HG03066 (cell line): ENCODE results near the gene CSNK1G1.
"Not testable (repeated sequence)": the region's sequence is repeated elsewhere in the genome, so short reads cannot be mapped to it uniquely, and the experiment has no call there.

ENCODE experiments used
- ATAC-seq: cut with Tn5 transposase; IDR thresholded peaks from one replicate; pipeline ENCODE4 v1.9.1; 2021; ENCODE audit warnings: low read depth; ENCODE audit not compliant: unreplicated experiment

The CSNK1G1 gene

DNA sequence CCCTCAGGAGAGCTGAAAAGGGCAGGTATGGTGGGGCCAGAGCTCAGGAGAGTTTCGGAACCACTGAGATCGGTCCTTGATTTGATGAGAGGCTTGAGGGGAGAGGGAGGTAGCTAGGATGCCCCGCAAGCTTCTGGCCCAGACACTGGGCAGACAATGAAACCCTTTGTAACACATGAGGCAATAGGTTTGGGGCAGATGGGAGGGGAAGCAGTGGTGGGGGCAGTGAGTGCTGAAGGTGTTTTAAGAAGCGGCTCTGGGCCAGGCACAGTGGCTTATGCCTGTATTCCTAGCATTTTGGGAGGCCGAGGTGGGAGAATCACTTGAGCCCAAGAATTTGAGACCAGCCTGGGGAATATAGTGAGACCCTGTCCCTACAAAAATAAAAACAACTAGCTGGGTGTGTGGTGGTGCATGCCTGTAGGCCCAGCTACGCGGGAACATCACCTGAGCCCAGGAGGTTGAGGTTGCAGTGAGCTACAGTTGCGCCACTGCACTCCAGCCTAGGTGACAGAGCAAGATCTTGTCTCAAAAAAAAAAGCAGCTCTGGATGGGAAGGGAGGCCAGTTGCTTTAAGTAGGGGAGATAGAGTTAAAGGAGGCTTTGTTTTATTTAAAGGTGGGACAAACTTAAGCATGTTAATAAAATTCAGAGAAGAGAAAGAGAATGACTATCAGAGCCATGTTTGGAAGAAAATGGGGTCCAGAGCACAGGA is 214.0 kb downstream of the CSNK1G1 start:
- ATAC-seq = no peak

DNA sequence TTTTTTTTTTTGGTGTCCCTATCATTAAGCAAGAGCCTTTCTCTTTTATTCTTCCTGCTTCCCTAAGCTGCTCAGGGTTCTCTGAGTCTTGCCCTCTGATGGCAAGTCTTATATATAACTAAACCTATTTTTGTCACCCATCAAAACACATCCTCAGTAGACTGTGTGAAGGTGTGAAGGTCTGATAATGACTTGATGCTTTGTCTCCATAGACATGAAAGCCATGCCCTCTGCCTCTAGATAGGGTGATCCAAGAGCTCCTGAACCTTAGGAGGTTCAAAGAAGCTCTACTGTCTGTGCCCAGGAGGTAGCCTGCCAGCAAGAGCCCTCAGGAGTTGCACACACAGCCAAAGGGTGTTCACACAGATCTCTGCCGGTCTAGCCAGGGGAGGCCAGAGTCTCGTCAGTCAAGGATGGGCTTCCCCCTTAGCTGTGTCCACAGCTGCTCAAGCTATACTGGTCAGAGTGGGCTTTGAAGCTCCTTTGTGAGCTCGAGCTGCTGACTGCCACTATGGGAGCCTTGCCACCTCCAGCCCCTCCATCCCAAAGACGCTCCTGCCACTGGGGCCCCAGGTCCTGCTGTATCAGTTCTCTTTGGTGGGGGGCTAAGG is 217.5 kb downstream of the CSNK1G1 start:
- no peak for ATAC-seq

DNA sequence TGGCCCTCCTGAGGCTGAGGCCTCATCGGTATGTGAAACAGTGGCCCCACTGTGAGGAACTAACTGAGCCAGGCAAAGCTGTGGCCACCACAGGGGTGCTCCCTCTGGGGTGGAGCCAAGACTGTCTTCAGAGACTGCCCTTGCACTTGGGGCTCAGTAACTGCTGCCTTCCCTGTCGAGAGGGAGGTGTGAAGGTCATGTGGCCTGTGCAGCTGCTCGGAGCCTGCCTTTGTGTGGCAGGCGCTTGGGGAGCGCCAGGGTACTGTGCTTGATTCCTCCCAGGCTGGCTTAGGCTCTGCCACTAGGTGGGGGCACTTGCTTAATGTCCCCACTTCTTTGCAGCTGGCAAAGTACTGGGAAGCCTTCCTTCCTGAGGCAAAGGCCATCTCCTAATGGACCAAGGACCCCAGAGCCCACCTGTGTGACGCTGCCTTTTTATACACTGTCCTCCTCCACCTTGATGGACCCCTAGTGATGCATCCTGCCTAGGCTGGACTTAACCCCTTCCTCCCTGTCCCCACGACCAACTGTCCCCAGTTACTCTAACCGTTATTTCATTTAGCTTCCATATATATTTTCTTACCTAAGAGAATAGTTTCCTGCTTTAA is 218.6 kb downstream of the CSNK1G1 start:
- ATAC-seq = no peak

DNA sequence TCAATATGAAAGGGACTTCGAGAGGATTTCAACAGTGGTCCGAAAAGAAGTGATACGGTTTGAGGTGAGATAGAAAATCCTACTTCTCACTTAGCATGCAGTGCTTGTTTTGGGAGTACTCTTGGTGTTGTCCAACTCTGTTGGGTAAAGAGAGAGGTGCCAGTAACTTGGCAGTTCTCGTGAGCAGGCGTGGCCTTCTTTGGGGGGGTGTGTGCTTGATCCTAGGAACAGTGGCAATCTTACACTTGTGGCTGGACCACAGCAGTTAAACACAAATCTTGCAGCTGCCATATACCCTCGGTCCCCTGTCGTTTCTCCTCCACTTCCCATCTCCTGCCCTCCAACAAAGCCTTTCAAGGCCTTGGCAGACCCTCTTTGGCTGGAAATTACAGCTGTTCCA is 219.6 kb downstream of the CSNK1G1 start:
- ATAC-seq = no peak

DNA sequence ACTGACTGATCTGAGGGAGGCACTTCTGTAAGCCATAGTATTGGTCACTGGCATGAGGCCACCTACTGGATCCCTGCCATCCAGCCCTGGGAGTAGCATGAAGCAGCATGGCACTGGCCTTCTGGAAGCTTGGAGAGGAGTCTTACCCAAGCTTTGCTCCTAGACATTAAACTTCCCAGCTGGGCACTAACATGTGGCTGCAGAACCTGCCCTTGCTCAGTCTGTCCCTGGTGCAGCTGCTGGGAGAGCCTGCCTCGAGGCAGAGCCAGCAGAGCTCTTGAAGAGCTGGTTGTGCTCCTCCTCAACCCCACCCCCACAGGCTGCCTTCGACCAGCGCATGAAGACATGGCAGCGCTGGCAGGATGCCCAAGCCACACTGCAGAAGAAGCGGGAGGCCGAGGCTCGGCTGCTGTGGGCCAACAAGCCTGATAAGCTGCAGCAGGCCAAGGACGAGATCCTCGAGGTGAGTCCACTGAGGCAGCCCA is 221.6 kb downstream of the CSNK1G1 start:
- no peak for ATAC-seq

DNA sequence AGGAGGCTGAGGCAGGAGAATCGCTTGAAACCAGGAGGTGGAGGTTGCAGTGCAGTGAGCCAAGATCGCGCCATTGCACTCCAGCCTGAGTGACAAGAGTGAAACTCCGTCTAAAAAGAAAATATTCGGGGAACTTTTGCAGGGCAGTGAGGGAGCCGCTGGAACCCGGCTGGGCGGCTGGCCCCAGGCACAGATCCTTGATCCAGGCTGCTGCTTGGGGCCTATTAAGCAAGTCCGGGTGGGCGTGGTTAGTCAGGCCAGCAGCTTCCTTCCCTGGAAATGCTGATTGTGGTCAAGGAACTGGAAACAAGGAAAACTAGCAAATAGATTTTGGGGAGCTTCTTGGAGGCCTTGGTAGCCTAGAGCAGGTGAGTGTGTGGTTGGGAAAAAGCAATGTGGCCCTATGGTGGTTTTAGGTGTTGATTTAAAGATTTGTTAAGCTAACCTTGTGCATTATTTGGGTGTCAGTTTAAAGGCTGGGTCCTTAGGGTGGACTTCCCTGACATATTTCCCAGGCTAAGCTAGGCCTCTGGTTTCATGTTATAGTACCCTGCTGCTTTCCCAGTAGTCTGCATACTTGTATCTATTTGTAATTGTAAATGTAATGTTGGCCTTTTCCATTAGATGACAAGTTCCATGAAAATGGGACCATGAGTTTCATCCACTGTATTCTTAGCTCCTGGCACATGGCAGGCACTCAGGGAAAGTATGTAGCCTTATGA is 222.2 kb downstream of the CSNK1G1 start:
- ATAC-seq = no peak

DNA sequence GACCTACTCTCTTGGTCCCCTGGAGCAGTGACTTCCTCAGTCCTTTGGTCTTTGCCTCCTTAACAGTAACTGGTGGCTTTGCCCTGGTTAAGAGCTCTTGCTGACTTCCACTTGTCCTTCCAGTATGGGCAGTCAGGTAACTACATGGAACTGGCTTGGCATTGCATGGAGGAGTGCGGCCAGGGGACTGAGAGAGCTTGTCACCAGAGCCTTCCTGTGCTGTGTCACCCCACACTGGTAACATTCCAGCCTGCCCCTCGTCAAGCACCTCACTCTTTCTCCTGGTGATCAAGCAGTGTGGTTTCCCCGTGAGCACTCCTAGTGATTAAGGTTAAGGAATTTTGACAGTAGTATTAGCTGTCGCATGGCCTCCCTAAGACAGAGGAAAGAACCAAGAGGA is 223.8 kb downstream of the CSNK1G1 start:
- no peak for ATAC-seq

DNA sequence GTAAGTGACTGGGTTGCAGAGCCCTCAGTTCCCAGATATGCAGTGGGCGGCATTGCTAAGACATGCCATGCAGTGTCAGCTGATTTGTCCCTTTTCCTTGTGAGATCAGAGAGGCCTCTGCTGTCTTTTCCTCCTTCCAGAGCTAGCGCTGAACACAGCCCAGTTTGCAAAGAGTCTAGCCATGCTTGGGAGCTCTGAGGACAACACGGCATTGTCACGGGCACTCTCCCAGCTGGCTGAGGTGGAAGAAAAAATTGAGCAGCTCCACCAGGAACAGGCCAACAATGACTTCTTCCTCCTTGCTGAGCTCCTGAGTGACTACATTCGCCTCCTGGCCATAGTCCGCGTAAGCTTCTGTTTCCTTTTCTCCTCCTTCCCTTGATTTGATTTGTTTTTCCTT is 224.4 kb downstream of the CSNK1G1 start:
- ATAC-seq = no peak

DNA sequence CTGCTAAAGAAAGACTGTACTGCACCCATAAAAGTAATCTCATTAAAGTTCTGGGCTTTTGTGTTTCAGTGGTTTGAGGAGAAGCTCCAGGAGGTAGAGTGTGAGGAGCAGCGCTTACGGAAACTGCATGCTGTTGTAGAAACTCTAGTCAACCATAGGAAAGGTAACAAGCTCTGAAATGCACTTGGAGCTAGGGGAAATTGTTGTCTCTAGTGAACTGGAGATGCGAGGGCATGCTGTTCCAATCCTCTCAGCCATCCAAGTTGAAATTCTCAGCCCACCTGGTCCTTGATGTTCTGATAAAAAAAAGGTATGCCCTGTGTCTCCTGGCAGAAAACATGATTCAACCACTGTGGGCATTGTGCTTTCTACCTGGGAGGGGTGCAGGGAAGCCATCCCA is 225.8 kb downstream of the CSNK1G1 start:
- ATAC-seq = no peak

DNA sequence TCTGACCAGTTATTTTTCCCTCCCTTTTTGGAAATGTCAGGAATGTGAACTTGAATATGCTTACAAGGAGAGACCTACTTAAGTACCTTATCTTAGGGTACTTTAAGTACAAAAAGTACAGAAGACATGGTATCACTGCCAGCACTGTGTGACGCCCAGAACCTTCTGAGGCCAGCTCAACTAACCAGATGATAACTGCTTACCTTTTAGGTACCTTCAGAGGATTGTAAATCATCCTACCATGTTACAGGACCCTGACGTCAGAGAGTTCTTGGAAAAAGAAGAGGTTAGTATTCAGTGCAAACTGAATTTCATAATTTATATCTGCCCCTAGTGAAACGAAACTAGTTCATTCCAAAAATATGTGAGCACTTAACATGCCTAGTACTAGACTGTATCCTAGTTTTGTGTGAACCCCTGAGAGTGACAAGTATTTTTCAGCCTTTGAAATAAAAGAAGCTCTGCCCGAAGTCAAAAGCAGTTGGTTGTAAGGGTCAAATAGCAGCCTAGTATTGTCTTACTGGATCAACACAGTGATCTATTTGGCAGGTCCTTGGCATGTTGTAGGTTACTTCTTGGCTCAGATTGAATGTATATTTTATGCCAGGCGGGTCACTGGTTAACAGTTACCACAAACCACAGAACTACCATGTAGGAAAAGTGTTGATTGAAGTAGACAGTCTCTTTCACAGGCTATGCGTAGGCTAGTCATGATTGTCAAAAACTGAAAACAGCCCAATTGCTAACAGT is 228.3 kb downstream of the CSNK1G1 start:
- no peak for ATAC-seq

DNA sequence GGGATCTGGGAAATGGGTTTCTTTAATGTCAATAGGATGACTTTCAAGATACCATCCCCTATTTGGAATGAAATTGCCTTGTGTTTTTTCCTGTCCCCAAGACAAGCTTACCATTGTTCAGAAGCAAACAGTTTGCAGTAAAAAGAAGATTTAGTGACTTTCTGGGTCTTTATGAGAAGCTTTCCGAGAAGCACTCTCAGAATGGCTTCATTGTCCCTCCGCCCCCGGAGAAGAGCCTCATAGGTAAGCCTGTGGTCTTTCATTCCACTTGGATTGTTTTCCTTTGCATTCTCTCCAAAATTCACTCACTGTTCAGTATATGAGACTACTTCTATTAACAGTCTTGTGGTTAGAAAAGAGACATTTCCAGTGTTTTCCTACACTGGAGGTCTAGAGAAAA is 230.0 kb downstream of the CSNK1G1 start:
- no peak for ATAC-seq

DNA sequence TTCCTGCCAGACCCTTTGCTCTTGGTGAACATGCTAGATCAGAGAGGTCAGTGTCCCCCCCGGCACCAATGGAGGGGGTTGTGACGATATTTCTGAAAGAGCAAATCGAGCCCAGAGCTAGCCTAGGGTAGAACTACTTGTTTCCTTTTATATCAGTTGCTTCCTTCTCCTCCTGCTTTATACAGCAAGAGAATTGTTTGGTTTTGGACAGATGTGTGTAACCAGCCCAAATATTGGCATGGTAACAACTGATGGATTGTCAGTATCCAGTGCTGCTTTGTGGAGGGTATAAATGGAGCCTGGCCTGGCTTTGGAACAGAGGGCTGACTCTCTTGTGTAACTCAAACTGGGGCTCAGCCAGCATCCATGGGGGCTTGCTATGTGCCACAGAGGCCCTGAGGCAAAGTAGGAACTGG is 233.0 kb downstream of the CSNK1G1 start:
- no peak for ATAC-seq

DNA sequence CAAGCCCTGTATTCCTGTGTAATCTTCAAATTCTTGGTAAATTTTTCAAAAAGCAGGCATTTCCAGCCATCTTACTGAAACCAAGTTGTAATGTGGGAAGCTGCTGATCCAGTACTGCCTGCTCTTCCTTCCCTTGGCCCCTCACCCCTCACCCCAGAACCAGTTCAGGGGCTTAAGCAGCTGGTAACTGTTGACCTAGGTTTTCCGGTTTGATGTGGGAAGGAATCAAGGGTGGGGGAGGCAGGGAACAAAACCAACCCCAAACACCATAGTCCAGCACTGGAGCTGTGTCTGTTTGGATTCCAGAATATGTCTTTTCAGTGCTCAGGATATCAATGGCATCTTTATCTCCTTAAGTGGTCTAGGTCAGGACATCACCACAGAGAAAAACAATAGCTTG is 233.5 kb downstream of the CSNK1G1 start:
- no peak for ATAC-seq

DNA sequence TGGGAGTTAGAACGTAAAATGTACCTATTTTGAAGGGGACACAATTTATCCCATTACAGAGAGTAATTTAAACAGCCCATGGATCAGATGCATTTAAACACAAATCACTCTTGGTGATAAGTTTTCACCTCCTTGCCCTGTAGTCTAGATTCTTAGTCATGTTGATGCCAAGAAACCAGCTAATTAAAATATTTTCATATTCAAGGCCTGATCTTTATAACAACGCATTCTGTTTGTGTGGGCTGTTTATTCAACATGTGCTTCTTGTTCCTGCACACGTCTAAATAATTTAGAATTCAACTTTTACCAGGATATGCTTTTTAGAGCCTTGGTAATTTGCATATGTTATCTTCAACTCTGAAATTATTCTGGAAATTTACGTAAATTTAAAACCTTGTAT is 234.4 kb downstream of the CSNK1G1 start:
- ATAC-seq = no peak

DNA sequence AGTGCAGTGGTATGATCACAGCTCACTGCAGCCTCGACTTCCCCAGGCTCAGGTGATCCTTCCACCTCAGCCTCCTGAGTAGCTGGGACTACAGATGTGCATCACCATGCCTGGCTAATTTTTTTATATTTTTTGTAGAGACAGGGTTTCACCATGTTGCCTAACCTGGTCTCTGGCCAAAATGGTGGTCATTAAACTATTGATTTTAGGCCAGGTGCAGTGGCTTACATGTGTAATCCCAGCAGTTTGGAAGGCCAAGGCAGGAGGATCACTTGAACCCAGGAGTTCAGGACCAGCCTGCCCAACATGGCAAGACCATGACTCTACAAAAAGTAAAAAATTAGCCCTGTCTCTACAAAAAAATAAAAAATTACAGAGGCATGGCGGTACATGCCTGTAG is 235.7 kb downstream of the CSNK1G1 start:
- ATAC-seq = not testable (repeated sequence)

DNA sequence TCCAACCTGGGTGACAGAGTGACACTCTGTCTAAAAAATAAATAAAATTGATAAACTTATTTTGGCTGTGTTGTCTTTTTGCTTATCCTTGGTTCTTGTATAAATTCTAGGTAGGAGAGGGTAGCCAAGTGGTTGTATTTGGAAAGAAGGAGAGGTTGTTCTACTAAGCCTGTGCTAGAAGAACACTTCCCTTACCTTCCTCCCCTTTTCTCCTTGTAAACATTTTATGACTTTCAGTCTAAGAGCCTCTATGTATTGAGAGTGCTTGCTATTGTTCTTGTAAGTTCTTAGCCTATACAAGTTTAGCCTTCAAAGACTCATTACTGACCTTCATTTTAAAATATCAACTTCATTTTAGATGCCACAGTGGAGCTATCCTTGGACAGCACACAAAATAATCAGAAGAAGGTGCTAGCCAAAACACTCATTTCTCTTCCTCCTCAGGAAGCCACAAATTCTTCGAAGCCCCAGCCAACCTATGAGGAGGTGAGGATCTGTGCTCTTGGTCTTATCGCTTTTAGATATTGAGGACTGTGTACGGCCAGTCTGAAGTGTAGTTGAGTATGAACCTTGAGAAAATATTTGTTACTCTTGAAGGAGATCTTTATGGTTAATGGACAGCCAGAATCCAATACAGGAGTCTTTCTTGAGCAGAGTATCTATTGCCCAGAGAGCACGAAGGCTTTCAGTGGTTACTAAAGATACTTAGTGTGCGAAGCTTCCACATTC is 238.1 kb downstream of the CSNK1G1 start:
- ATAC-seq = no peak
